Muscle layer of duodenum (tissue), 2 donors: Measurements from ENCODE around the gene MORF4L1.
A peak's percentile ranks its signal among the peaks of the same experiment; 100 is the strongest.
"Not testable (repeated sequence)": the region's sequence is repeated elsewhere in the genome, so short reads cannot be mapped to it uniquely, and the experiment has no call there.

Experiments
- H3K27ac ChIP-seq: one replicate; pipeline ENCODE4 v1.7.0; 2013; ENCODE audit warnings: mild to moderate bottlenecking, low read length
- H3K27me3 ChIP-seq: one replicate; pipeline ENCODE4 v1.7.0; 2013; ENCODE audit warnings: low read depth, mild to moderate bottlenecking, control low read depth, low read length
- H3K36me3 ChIP-seq, 2 donors: one replicate each; pipeline ENCODE4 v1.7.0; 2013; ENCODE audit warnings: low read length in 2 of 2, control low read depth in 1 of 2, mild to moderate bottlenecking in 1 of 2; ENCODE audit not compliant: insufficient read depth in 2 of 2, control insufficient read depth in 1 of 2
- H3K4me1 ChIP-seq, 2 donors: one replicate each; pipeline ENCODE4 v1.7.0; 2013; ENCODE audit warnings: low read length in 2 of 2, mild to moderate bottlenecking in 2 of 2, control low read depth in 1 of 2, moderate library complexity in 1 of 2; ENCODE audit not compliant: insufficient read depth in 2 of 2, control insufficient read depth in 1 of 2
- H3K4me3 ChIP-seq, 2 donors: one replicate each; pipeline ENCODE4 v1.7.0; 2013; ENCODE audit warnings: low read length in 2 of 2, low read depth in 1 of 2, mild to moderate bottlenecking in 1 of 2
- H3K9me3 ChIP-seq, 2 donors: one replicate each; pipeline ENCODE4 v1.7.0; 2013; ENCODE audit warnings: low read length in 2 of 2, control low read depth in 1 of 2, mild to moderate bottlenecking in 1 of 2; ENCODE audit not compliant: control insufficient read depth in 1 of 2
- donor health status: healthy.

MORF4L1 gene

DNA sequence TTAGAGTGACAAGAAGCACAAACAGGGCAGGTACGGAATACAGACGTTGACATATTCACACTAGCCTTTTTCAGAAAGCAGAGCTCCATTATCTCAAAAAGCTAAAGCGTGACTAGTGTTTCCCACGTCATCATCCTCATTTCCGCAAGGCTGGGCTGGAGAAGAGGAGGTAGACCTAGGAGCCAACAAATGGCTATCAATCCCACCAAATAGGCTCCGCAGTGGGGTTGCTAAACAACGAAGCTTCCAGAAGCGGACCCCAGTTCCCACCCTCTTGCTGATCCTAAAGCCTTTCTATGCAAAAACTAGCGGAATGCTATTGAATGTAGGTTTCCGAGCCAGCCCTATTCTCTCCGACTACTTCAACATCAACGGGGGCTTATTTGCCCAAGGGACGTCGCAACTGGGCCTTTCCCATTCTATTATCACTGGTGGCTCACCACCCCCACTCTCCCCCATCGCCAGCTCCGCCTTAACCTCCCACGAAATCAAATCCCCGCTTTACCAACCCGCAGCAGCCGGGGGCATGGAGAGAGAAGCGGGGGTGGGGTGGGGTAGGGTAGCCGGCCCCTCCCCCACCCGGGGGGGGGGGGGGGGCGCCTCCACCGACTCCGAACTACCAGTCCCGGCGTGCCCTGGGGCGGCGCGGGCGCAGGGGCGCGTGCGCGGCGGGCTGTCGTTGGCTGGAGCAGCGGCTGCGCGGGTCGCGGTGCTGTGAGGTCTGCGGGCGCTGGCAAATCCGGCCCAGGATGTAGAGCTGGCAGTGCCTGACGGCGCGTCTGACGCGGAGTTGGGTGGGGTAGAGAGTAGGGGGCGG, at the start of gene MORF4L1:
Gene MORF4L1 (plus strand): TSS at position 736 of the 817 bp plus-strand sequence. CDS start 128 bp downstream, outside the sequence.
- H3K9me3 ChIP-seq = no peaks in the 10 kb centered on the region
- peak within 1 kb of the TSS; percentile 99 for H3K27ac ChIP-seq
- no peaks in the 10 kb centered on the region for H3K27me3 ChIP-seq
- H3K4me1 ChIP-seq = peaks cover 5 to 27% of the 10 kb centered on the region in 2 donors
- peak within 1 kb of the TSS; percentile 95 to 99 for H3K4me3 ChIP-seq
- peaks cover 0 to 12% of the 10 kb centered on the region in 2 donors for H3K36me3 ChIP-seq

DNA sequence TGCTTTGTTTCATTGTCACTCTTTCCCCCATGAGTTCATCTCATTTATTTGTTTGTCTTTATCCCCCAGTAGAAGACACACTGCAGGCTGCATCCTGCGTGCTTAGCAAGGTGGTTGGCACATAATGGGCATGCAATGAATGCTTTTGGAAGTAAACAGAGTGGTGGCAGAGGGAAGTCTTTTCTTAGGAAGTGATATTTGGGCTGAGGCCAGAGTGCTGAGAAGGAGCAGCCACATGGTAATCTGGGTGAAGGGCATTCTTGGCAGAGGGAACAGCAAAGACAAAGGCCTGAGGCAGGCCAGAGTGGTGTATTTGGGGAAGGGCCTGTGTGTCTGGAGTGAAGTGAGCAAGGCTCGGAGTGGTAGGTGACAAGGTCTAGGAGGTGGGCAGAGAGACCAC, 43.8 kb upstream of the MORF4L1 start:
- Histone ChIP-seq H3K27ac (no peak overlapping the region), H3K36me3 (no peaks in the 10 kb centered on the region), H3K9me3 (no peaks in the 10 kb centered on the region), H3K27me3 (no peaks in the 10 kb centered on the region), H3K4me3 (no peak overlapping the region), H3K4me1 (peaks cover 0 to 3% of the 10 kb centered on the region in 2 donors)

GRCh38 chr15:78830514-78831228, 42.0 kb upstream of the MORF4L1 start:
- Histone ChIP-seq H3K9me3 (no peaks in the 10 kb centered on the region), H3K27me3 (no peaks in the 10 kb centered on the region), H3K4me3 (peak overlapping the region in 1 of 2 donors; percentile 22), H3K36me3 (no peaks in the 10 kb centered on the region), H3K27ac (no peak overlapping the region), H3K4me1 (peaks cover 0 to 3% of the 10 kb centered on the region in 2 donors)

DNA sequence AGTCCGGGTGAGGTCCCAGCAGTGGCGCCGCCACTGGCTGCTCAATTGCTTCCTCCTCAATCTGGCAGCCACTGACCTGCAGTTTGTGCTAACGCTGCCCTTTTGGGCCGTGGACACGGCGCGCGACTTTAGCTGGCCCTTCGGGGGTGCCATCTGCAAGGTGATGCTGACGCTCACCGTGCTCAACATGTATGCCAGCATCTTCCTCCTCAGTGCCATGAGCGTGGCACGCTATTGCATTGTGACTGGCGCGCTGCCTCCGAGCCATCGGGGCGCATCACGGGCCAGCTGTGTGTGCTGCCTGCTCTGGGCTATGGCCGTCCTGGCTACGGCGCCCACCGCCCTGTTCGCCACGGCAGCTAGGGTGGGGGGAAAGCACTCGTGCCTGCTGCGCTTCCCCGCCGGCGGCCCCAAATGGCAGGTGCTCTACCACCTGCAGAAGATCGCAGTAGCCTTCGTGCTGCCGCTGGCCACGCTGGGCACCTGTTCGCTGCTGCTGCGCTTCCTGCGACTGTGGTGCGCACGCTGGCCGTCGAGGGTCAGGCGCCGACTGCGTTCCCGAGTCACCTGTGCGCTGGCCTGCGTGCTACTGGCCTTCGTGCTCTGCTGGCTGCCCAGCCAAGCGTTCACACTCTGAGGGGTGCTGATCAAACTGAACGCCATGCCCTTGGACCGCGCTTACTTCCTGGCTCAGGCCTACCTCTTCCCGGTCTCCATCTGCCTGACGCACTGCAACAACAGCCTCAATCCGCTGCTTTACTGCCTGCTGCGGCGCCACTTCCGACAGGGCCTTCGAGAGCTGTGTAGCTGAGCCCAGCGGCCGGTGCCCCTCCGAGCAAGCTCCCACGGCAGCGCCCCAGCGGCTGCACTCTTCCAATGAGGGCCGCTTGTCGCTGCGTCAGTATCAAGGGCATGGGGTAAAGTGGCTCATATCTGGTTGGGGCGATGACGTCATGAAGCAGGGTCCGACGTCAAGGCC, 41.2 kb upstream of the MORF4L1 start:
- H3K27me3 ChIP-seq = no peaks in the 10 kb centered on the region
- no peak overlapping the region for H3K27ac ChIP-seq
- H3K36me3 ChIP-seq = no peaks in the 10 kb centered on the region
- H3K4me3 ChIP-seq = peak overlapping the region in 1 of 2 donors; percentile 22
- no peaks in the 10 kb centered on the region for H3K9me3 ChIP-seq
- H3K4me1 ChIP-seq = peaks cover 0 to 3% of the 10 kb centered on the region in 2 donors

DNA sequence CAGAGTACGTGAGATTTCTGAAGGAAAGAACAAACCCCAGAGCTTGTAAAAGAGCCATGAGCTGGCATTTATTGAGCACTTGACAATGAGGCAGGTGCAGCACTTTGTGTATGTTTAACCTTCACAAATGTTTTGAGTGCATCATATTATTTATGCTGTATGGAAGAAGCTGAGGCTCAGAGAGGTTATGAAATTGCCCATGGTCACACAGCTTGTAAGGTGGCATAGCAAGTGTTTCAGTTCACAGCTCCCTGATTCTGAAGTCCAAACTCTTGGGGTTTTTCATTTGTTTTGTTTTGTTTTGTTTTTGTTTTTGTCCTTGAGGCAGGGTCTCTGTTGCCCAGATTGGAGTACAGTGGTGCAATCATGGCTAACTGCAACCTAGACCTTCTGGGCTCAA, 36.4 kb upstream of the MORF4L1 start:
- no peak overlapping the region for H3K27ac ChIP-seq
- H3K9me3 ChIP-seq = no peaks in the 10 kb centered on the region
- no peak overlapping the region for H3K4me3 ChIP-seq
- H3K4me1 ChIP-seq = peaks cover 0 to 7% of the 10 kb centered on the region in 2 donors
- no peaks in the 10 kb centered on the region for H3K27me3 ChIP-seq
- H3K36me3 ChIP-seq = no peaks in the 10 kb centered on the region

DNA sequence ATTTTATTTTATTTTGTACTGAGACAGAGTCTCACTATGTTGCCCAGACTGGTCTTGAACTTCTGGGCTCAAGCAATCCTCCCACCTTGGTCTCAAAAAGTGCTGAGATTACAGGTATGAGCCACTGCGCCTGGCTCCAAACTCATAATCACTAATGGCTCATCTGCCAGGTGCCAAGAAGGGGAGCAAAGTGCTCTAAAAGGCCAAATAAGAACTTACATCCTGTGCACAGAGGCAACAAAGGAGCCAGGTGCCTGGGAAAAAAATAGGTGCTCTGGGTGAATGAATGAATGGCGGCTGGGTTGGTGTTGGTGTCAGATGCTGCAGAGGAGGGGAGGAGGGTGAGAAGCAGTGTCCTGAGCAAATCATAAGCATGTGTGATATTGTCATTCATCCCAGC, 35.6 kb upstream of the MORF4L1 start:
- H3K36me3 ChIP-seq = no peaks in the 10 kb centered on the region
- no peaks in the 10 kb centered on the region for H3K9me3 ChIP-seq
- no peak overlapping the region for H3K27ac ChIP-seq
- no peak overlapping the region for H3K4me3 ChIP-seq
- H3K27me3 ChIP-seq = no peaks in the 10 kb centered on the region
- H3K4me1 ChIP-seq = peaks cover 0 to 7% of the 10 kb centered on the region in 2 donors

DNA sequence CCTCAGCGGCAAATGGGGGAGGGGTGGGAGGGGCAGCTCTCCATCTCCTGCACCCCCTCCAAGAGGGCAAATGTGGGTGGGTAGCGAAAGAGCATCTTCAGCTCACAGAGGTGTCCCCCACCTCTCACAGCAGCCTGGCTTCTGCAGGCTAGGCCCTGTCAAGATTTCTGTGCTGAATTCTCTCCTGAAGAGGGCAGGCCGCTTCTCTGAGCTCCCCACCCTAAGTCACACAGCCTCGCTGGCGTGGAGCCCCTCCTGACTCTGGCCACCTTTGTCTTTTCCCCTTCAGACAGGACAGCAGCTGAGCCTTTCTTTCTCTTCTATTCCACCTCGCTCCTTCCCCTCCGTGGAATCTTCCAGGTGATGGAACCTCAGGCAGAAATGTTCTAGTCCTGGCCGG, 35.1 kb upstream of the MORF4L1 start:
- Histone ChIP-seq H3K27ac (no peak overlapping the region), H3K9me3 (no peaks in the 10 kb centered on the region), H3K27me3 (no peaks in the 10 kb centered on the region), H3K4me1 (peaks cover 0 to 7% of the 10 kb centered on the region in 2 donors), H3K36me3 (no peaks in the 10 kb centered on the region), H3K4me3 (no peak overlapping the region)

DNA sequence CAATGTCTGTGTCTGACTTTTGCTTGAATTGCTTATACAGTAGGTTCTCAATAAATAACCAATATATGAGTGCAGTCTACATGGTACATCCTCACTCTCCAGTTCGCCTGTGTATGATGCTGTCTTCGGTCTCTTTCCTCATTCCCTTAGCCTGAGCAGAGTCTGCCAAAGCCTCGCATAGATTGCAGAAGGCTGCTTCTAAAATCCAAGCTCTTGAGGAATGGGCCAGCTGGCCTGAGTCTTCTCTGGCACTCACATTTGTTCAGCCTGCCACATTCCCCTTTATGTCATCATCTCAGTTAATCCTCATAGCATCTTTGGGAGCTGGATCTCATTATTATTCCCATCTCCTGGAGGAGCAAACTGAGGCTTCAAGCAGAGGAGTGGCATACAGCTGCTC, 34.2 kb upstream of the MORF4L1 start:
- Histone ChIP-seq H3K4me1 (peaks cover 0 to 7% of the 10 kb centered on the region in 2 donors), H3K36me3 (no peaks in the 10 kb centered on the region), H3K27me3 (no peaks in the 10 kb centered on the region), H3K4me3 (no peak overlapping the region), H3K9me3 (no peaks in the 10 kb centered on the region), H3K27ac (no peak overlapping the region)

DNA sequence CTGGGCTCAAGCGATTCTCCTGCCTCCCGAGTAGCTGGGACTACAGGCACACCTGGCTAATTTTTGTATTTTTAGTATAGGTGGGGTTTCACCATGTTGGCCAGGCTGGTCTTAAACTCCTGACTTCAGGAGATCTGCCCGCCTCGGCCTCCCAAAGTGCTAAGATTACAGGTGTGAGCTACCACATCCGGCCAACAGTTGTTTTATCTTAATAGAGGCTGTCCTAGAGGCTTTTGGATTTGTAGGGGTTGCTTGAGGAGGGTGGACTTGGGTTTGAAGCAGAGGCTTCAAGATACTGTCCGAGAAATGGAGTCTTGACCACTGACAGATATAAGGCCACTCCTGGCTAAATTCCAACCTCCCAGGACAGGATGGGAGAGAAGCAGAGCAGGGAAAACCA, 33.5 kb upstream of the MORF4L1 start:
- not testable (repeated sequence) for H3K9me3 ChIP-seq, H3K27ac ChIP-seq, H3K27me3 ChIP-seq, H3K4me1 ChIP-seq, H3K4me3 ChIP-seq, H3K36me3 ChIP-seq

- no peak overlapping the region for H3K4me3 ChIP-seq
- H3K4me1 ChIP-seq = peaks cover 0 to 7% of the 10 kb centered on the region in 2 donors
- H3K9me3 ChIP-seq = no peaks in the 10 kb centered on the region
- H3K27me3 ChIP-seq = no peaks in the 10 kb centered on the region
- no peaks in the 10 kb centered on the region for H3K36me3 ChIP-seq
- no peak overlapping the region for H3K27ac ChIP-seq
Observed at GRCh38 chr15:78840661-78841375, 31.9 kb upstream of the MORF4L1 start.
